Smooth muscle cell (in vitro differentiated cells): ENCODE results near the gene CALML3. TPM values are rescaled to one million over a fixed set of nuclear protein-coding genes. Genes with fewer than 3 reads are reported as not detected.
"Not testable (repeated sequence)": the region's sequence is repeated elsewhere in the genome, so short reads cannot be mapped to it uniquely, and the experiment has no call there.

Experiments used
- DNase-seq: peaks from one replicate; lab custom pipeline; 2025; ENCODE audit not compliant: unreplicated experiment; lab: John Stamatoyannopoulos, UW
- H2AFZ ChIP-seq: fragments of 200-600 bp; sonication (generic); 2 replicates; pipeline ENCODE4 v1.6.0; 2016; ENCODE audit warnings: antibody characterized with exemption, low read depth, mild to moderate bottlenecking
- H3F3A ChIP-seq: fragments of 200-600 bp; sonication (generic); 2 replicates; pipeline ENCODE4 v1.6.0; 2017; ENCODE audit warnings: antibody characterized with exemption, low read depth
- H3K27ac ChIP-seq: fragments of 200-600 bp; sonication (generic); 2 replicates; pipeline ENCODE4 v1.5.1; 2016; ENCODE audit warnings: low read depth, mild to moderate bottlenecking
- H3K27me3 ChIP-seq: fragments of 200-600 bp; sonication (generic); 2 replicates; pipeline ENCODE4 v1.6.1; 2016; ENCODE audit warnings: low read depth, mild to moderate bottlenecking
- H3K36me3 ChIP-seq: fragments of 200-600 bp; sonication (generic); 2 replicates; pipeline ENCODE4 v1.5.1; 2016; ENCODE audit warnings: low read depth
- H3K4me1 ChIP-seq: fragments of 200-600 bp; sonication (generic); 2 replicates; pipeline ENCODE4 v1.5.1; 2016; ENCODE audit warnings: low read depth
- H3K4me2 ChIP-seq: fragments of 200-600 bp; sonication (generic); 2 replicates; pipeline ENCODE4 v1.6.0; 2016; ENCODE audit warnings: mild to moderate bottlenecking
- H3K4me3 ChIP-seq: fragments of 200-600 bp; sonication (generic); 2 replicates; pipeline ENCODE4 v1.5.1; 2016; ENCODE audit warnings: mild to moderate bottlenecking
- H3K79me2 ChIP-seq: fragments of 200-600 bp; sonication (generic); 2 replicates; pipeline ENCODE4 v1.6.0; 2016; ENCODE audit warnings: low read depth, mild to moderate bottlenecking
- H3K9ac ChIP-seq: fragments of 200-600 bp; sonication (generic); 2 replicates; pipeline ENCODE4 v1.6.0; 2016; ENCODE audit warnings: low read depth
- H3K9me3 ChIP-seq: fragments of 200-600 bp; sonication (generic); replicated peaks from 2 replicates; pipeline ENCODE4 v1.5.1; 2016; ENCODE audit warnings: low read depth
- H4K20me1 ChIP-seq: fragments of 200-600 bp; sonication (generic); 2 replicates; pipeline ENCODE4 v1.6.0; 2016; ENCODE audit warnings: low read depth
- CTCF ChIP-seq: fragments of 200-600 bp; sonication (generic); IDR thresholded peaks from 2 replicates; pipeline ENCODE4 v1.5.1; 2017; ENCODE audit warnings: borderline replicate concordance, mild to moderate bottlenecking, antibody characterized with exemption; ENCODE audit not compliant: insufficient read depth, poor library complexity, severe bottlenecking
- WGBS: methylation state at CpG from one replicate; pipeline ENCODE4 v1.1.7; 2016; ENCODE audit warnings: low lambda C conversion rate; 5-methylcytosine and 5-hydroxymethylcytosine counted together
- polyA plus RNA-seq: library from polyadenylated mRNA; unstranded; fragments of >200 nt; fragmentation: Nextera tagmentation; extraction: Ambion mirVana; gene quantifications from 2 replicates; pipeline ENCODE4 v1.2.1, GENCODE V29; 2016
- total RNA-seq: library from RNA; depleted of rRNA; stranded (reverse); fragments of >200 nt; gene quantifications from 2 replicates; pipeline ENCODE4 v1.2.3, GENCODE V29; 2014

The CALML3 gene
- total and polyA plus RNA-seq, 2 experiments from 2014 or later, result 0.49 TPM; not detected in 1

- 95% methylated on average over 19 of the region's 19 CpGs for WGBS
- H3K36me3 ChIP-seq, result no peaks in the 10 kb centered on the region
- no peak overlapping the region for H3K4me3 ChIP-seq
- H3K79me2 ChIP-seq, result no peaks in the 10 kb centered on the region
- H3K9me3 ChIP-seq, result no peaks in the 10 kb centered on the region
- no peak overlapping the region for H3K4me2 ChIP-seq
- H3K9ac ChIP-seq, result no peak overlapping the region
- TF ChIP-seq CTCF, result no peak
- H4K20me1 ChIP-seq, result no peaks in the 10 kb centered on the region
- H3K27ac ChIP-seq, result no peak overlapping the region
- H3K4me1 ChIP-seq, result peaks cover 13% of the 10 kb centered on the region
- H3K27me3 ChIP-seq, result no peaks in the 10 kb centered on the region
- peaks cover 20% of the 10 kb centered on the region for H3F3A ChIP-seq
- H2AFZ ChIP-seq, result no peak overlapping the region
- DNase-seq, result no peak
Measured at GRCh38 chr10:5557040-5557721, 32.4 kb downstream of the CALML3 start.

- Histone ChIP-seq H3K36me3 (no peaks in the 10 kb centered on the region), H3K4me1 (peaks cover 13% of the 10 kb centered on the region), H3K27ac (no peak overlapping the region), H3K79me2 (no peaks in the 10 kb centered on the region), H4K20me1 (no peaks in the 10 kb centered on the region), H3K9me3 (no peaks in the 10 kb centered on the region), H3K27me3 (no peaks in the 10 kb centered on the region), H3K9ac (no peak overlapping the region), H3F3A (peaks cover 20% of the 10 kb centered on the region), H3K4me2 (no peak overlapping the region), H2AFZ (no peak overlapping the region), H3K4me3 (no peak overlapping the region)
- no peak for TF ChIP-seq CTCF
- DNase-seq, result no peak
- 97% methylated on average over 22 of the region's 31 CpGs for WGBS
Measured at GRCh38 chr10:5557799-5558771, 33.3 kb downstream of the CALML3 start.

GRCh38 chr10:5559022-5559421 is 34.3 kb downstream of the CALML3 start:
- H3K36me3 ChIP-seq, H3K9me3 ChIP-seq, H3K9ac ChIP-seq, DNase-seq, H3K4me3 ChIP-seq, H3K79me2 ChIP-seq, H4K20me1 ChIP-seq, H2AFZ ChIP-seq, H3K27me3 ChIP-seq: not testable (repeated sequence)
- H3K4me1 ChIP-seq, result peaks cover 19% of the 10 kb centered on the region
- H3F3A ChIP-seq, result peaks cover 28% of the 10 kb centered on the region
- peak overlapping the region; percentile 82 for H3K27ac ChIP-seq
- WGBS, result 75% methylated on average over 9 of the region's 9 CpGs
- peak overlapping the region; percentile 69 for H3K4me2 ChIP-seq

GRCh38 chr10:5559642-5560141 is 34.9 kb downstream of the CALML3 start:
- DNase-seq, result no peak
- Histone ChIP-seq H2AFZ (no peak overlapping the region), H3K4me1 (peaks cover 22% of the 10 kb centered on the region), H3K4me3 (no peak overlapping the region), H3K9ac (peak overlapping the region; percentile 55), H3K79me2 (no peaks in the 10 kb centered on the region), H3K27ac (peak overlapping the region; percentile 82), H4K20me1 (no peaks in the 10 kb centered on the region), H3F3A (peaks cover 29% of the 10 kb centered on the region), H3K4me2 (peak overlapping the region; percentile 69), H3K36me3 (no peaks in the 10 kb centered on the region), H3K27me3 (no peaks in the 10 kb centered on the region), H3K9me3 (no peaks in the 10 kb centered on the region)
- 4% methylated on average over 9 of the region's 9 CpGs for WGBS
- TF ChIP-seq CTCF, result no peak
